Trophoblast cell (in vitro differentiated cells and primary cell): Measurements from ENCODE around the gene PFDN2.
A peak's percentile ranks its signal among the peaks of the same experiment; 100 is the strongest.

Source experiments
- DNase-seq, 2 donors: peaks; one replicate each; pipeline ENCODE4 v3.0.0-alpha.2; 2016
- H2AFZ ChIP-seq: 2 replicates; pipeline ENCODE4 v1.6.1; 2013; ENCODE audit warnings: low read length, moderate library complexity, mild to moderate bottlenecking; ENCODE audit not compliant: insufficient read depth, poor library complexity
- H2AK5ac ChIP-seq: 2 replicates; pipeline ENCODE4 v1.6.1; 2013; ENCODE audit warnings: mild to moderate bottlenecking, low read length
- H2BK120ac ChIP-seq: 2 replicates; pipeline ENCODE4 v1.6.1; 2013; ENCODE audit warnings: low read length, mild to moderate bottlenecking, moderate library complexity; ENCODE audit not compliant: insufficient read depth, poor library complexity
- H2BK12ac ChIP-seq: 2 replicates; pipeline ENCODE4 v1.6.1; 2013; ENCODE audit warnings: mild to moderate bottlenecking, low read length, moderate library complexity
- H2BK5ac ChIP-seq: 2 replicates; pipeline ENCODE4 v1.6.1; 2013; ENCODE audit warnings: low read length, low read depth, moderate library complexity, mild to moderate bottlenecking; ENCODE audit not compliant: poor library complexity
- H3K14ac ChIP-seq: 2 replicates; pipeline ENCODE4 v1.6.1; 2013; ENCODE audit warnings: mild to moderate bottlenecking, low read length
- H3K18ac ChIP-seq: 2 replicates; pipeline ENCODE4 v1.6.1; 2013; ENCODE audit warnings: mild to moderate bottlenecking, low read length
- H3K23ac ChIP-seq: 2 replicates; pipeline ENCODE4 v1.6.1; 2013; ENCODE audit warnings: low read length
- H3K27ac ChIP-seq: 2 replicates; pipeline ENCODE4 v1.5.1; 2013; ENCODE audit warnings: low read depth, mild to moderate bottlenecking, inconsistent platforms, low read length, moderate library complexity
- H3K27me3 ChIP-seq: 2 replicates; pipeline ENCODE4 v1.6.1; 2013; ENCODE audit warnings: inconsistent platforms, mild to moderate bottlenecking, low read length, moderate library complexity; ENCODE audit not compliant: insufficient read depth
- H3K36me3 ChIP-seq, 2 experiments: 1 replicate in 1 of 2; 2 replicates in 1 of 2; pipeline ENCODE4 v1.6.1; 2013; ENCODE audit warnings: low read length in 2 of 2, mild to moderate bottlenecking in 2 of 2, moderate library complexity in 1 of 2; ENCODE audit not compliant: insufficient read depth in 2 of 2, control insufficient read depth in 1 of 2
- H3K4ac ChIP-seq: 2 replicates; pipeline ENCODE4 v1.6.1; 2013; ENCODE audit warnings: low read depth, mild to moderate bottlenecking, low read length, moderate library complexity
- H3K4me1 ChIP-seq, 2 experiments: 1 replicate in 1 of 2; 2 replicates in 1 of 2; pipeline ENCODE4 v1.6.1; 2013; ENCODE audit warnings: low read length in 2 of 2, mild to moderate bottlenecking in 2 of 2, moderate library complexity in 1 of 2; ENCODE audit not compliant: insufficient read depth in 2 of 2, control insufficient read depth in 1 of 2
- H3K4me2 ChIP-seq: 2 replicates; pipeline ENCODE4 v1.6.1; 2013; ENCODE audit warnings: inconsistent platforms, mild to moderate bottlenecking, low read length, moderate library complexity
- H3K4me3 ChIP-seq: 2 replicates; pipeline ENCODE4 v1.5.1; 2013; ENCODE audit warnings: mild to moderate bottlenecking, low read depth, low read length, inconsistent platforms
- H3K79me1 ChIP-seq: one replicate; pipeline ENCODE4 v1.6.1; 2013; ENCODE audit warnings: low read length
- H3K79me2 ChIP-seq: 2 replicates; pipeline ENCODE4 v1.6.1; 2013; ENCODE audit warnings: low read length, mild to moderate bottlenecking; ENCODE audit not compliant: control insufficient read depth, insufficient read depth, poor library complexity
- H3K9ac ChIP-seq: 2 replicates; pipeline ENCODE4 v1.6.1; 2013; ENCODE audit warnings: mild to moderate bottlenecking, low read length
- H3K9me3 ChIP-seq: 2 replicates; pipeline ENCODE4 v1.6.1; 2013; ENCODE audit warnings: low read depth, mild to moderate bottlenecking, control low read depth, inconsistent platforms, low read length; ENCODE audit not compliant: insufficient read depth
- H4K12ac ChIP-seq: 2 replicates; pipeline ENCODE4 v1.6.1; 2013; ENCODE audit warnings: low read depth, mild to moderate bottlenecking, low read length, moderate library complexity
- H4K8ac ChIP-seq: 2 replicates; pipeline ENCODE4 v1.6.1; 2013; ENCODE audit warnings: low read depth, mild to moderate bottlenecking, low read length, moderate library complexity
- H4K91ac ChIP-seq: one replicate; pipeline ENCODE4 v1.6.1; 2013; ENCODE audit warnings: low read depth, mild to moderate bottlenecking, low read length, moderate library complexity
- WGBS: extraction: QIAGEN DNeasy Blood & Tissue Kit; methylation state at CpG from one replicate; pipeline ENCODE4 v1.1.7; 2013; ENCODE audit warnings: missing lambda C conversion rate; ENCODE audit not compliant: insufficient read length, insufficient coverage; ENCODE audit errors: extremely low coverage; 5-methylcytosine and 5-hydroxymethylcytosine counted together

Gene PFDN2

GRCh38 chr1:161090617-161091016 is 27.2 kb downstream of the PFDN2 start:
- no CpG with 5 or more reads among the region's 3 CpGs for WGBS

GRCh38 chr1:161089938-161090337 is 27.9 kb downstream of the PFDN2 start:
- Histone ChIP-seq H4K91ac (peak overlapping the region; percentile 69), H2BK120ac (peak overlapping the region; percentile 46), H3K9me3 (no peaks in the 10 kb centered on the region), H3K4me2 (peak overlapping the region; percentile 43), H3K4me3 (no peak overlapping the region), H3K79me2 (peaks cover 17% of the 10 kb centered on the region), H4K12ac (no peak overlapping the region), H3K4ac (peak overlapping the region; percentile 16), H4K8ac (peak overlapping the region; percentile 40), H3K36me3 (no peaks in the 10 kb centered on the region), H3K4me1 (peaks cover 58 to 68% of the 10 kb centered on the region in 2 experiments), H3K27ac (peak overlapping the region; percentile 18), H2BK12ac (peak overlapping the region; percentile 91), H3K27me3 (no peaks in the 10 kb centered on the region), H3K14ac (peak overlapping the region; percentile 68), H3K23ac (no peak overlapping the region), H3K9ac (no peak overlapping the region), H2AK5ac (peak overlapping the region; percentile 49), H3K79me1 (peaks cover 57% of the 10 kb centered on the region), H3K18ac (peak overlapping the region; percentile 52), H2AFZ (no peak overlapping the region), H2BK5ac (peak overlapping the region; percentile 70)
- no CpG with 5 or more reads among the region's 5 CpGs for WGBS
- peak in 1 of 2 donors; percentile 61 for DNase-seq

More at GRCh38 chr1:161090617-161091016, 27.2 kb downstream of the PFDN2 start:
- Histone ChIP-seq H3K27me3 (no peaks in the 10 kb centered on the region), H3K4ac (no peak overlapping the region), H3K79me2 (peaks cover 15% of the 10 kb centered on the region), H3K9me3 (no peaks in the 10 kb centered on the region), H4K8ac (no peak overlapping the region), H2BK120ac (no peak overlapping the region), H3K23ac (no peak overlapping the region), H3K36me3 (no peaks in the 10 kb centered on the region), H3K9ac (no peak overlapping the region), H3K18ac (no peak overlapping the region), H2AK5ac (no peak overlapping the region), H3K4me2 (no peak overlapping the region), H2BK5ac (no peak overlapping the region), H3K27ac (no peak overlapping the region), H2BK12ac (no peak overlapping the region), H3K79me1 (peaks cover 52% of the 10 kb centered on the region), H3K4me1 (peaks cover 53 to 61% of the 10 kb centered on the region in 2 experiments), H4K91ac (no peak overlapping the region), H4K12ac (no peak overlapping the region), H2AFZ (no peak overlapping the region), H3K4me3 (no peak overlapping the region), H3K14ac (no peak overlapping the region)
- DNase-seq: no peak

GRCh38 chr1:161089251-161089924 is 28.4 kb downstream of the PFDN2 start, which contains the start of gene NECTIN4:
TSS of gene NECTIN4 (minus strand) at chr1:161089558. CDS start at chr1:161089296, 262 bp downstream.
- Histone ChIP-seq H3K4me1 (peaks cover 63 to 73% of the 10 kb centered on the region in 2 experiments), H3K9ac (no peak within 1 kb of the TSS), H3K79me1 (peaks cover 62% of the 10 kb centered on the region), H3K4ac (peak within 1 kb of the TSS; percentile 23), H3K9me3 (no peaks in the 10 kb centered on the region), H3K79me2 (peaks cover 19% of the 10 kb centered on the region), H2BK5ac (peak within 1 kb of the TSS; percentile 70), H3K27ac (peak within 1 kb of the TSS; percentile 18), H3K27me3 (no peaks in the 10 kb centered on the region), H3K4me3 (peak within 1 kb of the TSS; percentile 38), H3K23ac (no peak within 1 kb of the TSS), H4K91ac (peak within 1 kb of the TSS; percentile 69), H2AK5ac (peak within 1 kb of the TSS; percentile 49), H2BK12ac (peak within 1 kb of the TSS; percentile 91), H2AFZ (no peak within 1 kb of the TSS), H2BK120ac (peak within 1 kb of the TSS; percentile 46), H4K8ac (peak within 1 kb of the TSS; percentile 40), H3K4me2 (peak within 1 kb of the TSS; percentile 43), H4K12ac (no peak within 1 kb of the TSS), H3K18ac (peak within 1 kb of the TSS; percentile 62), H3K36me3 (no peaks in the 10 kb centered on the region), H3K14ac (peak within 1 kb of the TSS; percentile 68)
- no CpG with 5 or more reads among the region's 22 CpGs for WGBS
- peak; percentile 63 to 77 for DNase-seq

- H2BK12ac ChIP-seq: peak overlapping the region; percentile 30
- WGBS: no CpG with 5 or more reads among the region's 3 CpGs
- peak overlapping the region; percentile 38 for H3K4me3 ChIP-seq
- H3K9me3 ChIP-seq: no peaks in the 10 kb centered on the region
- peak overlapping the region; percentile 62 for H3K18ac ChIP-seq
- no peak overlapping the region for H2AFZ ChIP-seq
- no peak overlapping the region for H3K9ac ChIP-seq
- peak overlapping the region; percentile 43 for H3K4me2 ChIP-seq
- H3K23ac ChIP-seq: no peak overlapping the region
- H3K27me3 ChIP-seq: no peaks in the 10 kb centered on the region
- H3K36me3 ChIP-seq: no peaks in the 10 kb centered on the region
- peak overlapping the region; percentile 24 for H2AK5ac ChIP-seq
- peak overlapping the region; percentile 18 for H3K27ac ChIP-seq
- H3K79me2 ChIP-seq: peaks cover 22% of the 10 kb centered on the region
- peaks cover 70 to 80% of the 10 kb centered on the region in 2 experiments for H3K4me1 ChIP-seq
- peak overlapping the region; percentile 9 for H2BK120ac ChIP-seq
- H3K4ac ChIP-seq: peak overlapping the region; percentile 23
- DNase-seq: no peak
- peak overlapping the region; percentile 69 for H4K91ac ChIP-seq
- H3K79me1 ChIP-seq: peaks cover 70% of the 10 kb centered on the region
- peak overlapping the region; percentile 52 for H3K14ac ChIP-seq
- peak overlapping the region; percentile 24 for H4K8ac ChIP-seq
- no peak overlapping the region for H4K12ac ChIP-seq
- peak overlapping the region; percentile 52 for H2BK5ac ChIP-seq
Measured at GRCh38 chr1:161088587-161089110, 29.2 kb downstream of the PFDN2 start.
